GM21367 (cell line): ENCODE measurements around the gene SNRPA.
"Not testable (repeated sequence)": the region's sequence is repeated elsewhere in the genome, so short reads cannot be mapped to it uniquely, and the experiment has no call there.

Experiments
- ATAC-seq: cut with Tn5 transposase; IDR thresholded peaks from one replicate; pipeline ENCODE4 v1.9.1; 2021; ENCODE audit not compliant: unreplicated experiment

The SNRPA gene

DNA sequence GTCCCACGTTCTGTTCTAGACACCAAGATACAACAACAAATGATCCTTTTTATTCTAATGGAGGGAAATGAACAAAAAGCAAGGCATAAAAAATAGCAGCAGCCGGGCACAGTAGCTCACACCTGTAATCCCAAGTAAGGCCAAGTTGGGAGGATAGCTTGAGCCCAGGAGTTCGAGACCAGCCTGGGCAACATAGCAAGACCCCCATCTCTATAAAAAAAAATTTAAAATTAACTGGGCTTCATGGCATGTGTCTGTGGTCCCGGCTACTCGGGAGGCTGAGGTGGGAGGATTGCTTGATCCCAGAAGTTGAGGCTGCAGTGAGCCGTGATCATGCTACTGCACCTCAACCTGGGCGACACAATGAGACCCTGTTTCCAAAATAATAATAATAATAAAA, 25.4 kb downstream of the SNRPA start:
- no peak for ATAC-seq

DNA sequence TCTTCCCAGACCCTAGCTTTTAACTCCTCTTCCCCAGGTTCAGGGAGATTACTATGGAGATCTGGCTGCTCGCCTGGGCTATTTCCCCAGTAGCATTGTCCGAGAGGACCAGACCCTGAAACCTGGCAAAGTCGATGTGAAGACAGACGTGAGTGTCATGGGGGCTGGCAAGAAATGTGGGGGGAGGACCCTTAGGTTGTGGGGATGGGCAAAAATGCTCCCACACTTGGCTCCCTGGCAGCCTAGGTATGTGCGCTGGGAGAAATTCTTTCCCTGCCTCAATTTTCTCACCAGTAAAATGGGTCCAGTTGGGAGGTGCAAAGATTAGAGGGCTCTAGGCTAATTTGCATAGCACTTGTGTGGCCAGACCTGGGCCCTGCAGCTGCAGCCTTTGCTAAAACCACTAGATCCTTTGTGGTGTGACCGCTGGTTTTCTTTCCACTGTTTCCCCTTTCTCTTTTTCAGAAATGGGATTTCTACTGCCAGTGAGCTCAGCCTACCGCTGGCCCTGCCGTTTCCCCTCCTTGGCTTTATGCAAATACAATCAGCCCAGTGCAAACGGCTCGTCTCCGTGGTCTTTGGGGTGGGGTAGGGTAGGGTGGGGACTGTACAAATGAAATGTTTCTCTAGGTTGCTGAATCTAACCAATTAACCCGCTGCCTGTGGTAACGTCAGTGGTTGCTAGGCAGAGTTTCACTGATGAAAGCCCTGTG, 26.1 kb downstream of the SNRPA start:
- ATAC-seq, result peak; percentile 52

DNA sequence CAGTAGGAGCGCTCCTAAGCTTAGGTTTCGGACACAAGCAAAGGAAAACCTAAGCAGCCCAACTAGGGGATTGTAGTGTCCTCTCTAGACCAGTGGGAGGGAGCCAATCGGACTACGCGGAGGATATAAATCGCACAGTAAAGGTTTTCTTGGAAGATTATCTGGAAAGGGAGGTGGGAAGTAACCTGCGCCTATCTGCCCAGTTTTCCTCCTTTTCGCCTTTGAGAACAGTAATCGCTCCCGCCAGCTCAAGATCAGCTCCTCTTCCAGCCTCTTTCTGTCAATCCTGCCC, 26.6 kb downstream of the SNRPA start:
- ATAC-seq, result no peak

DNA sequence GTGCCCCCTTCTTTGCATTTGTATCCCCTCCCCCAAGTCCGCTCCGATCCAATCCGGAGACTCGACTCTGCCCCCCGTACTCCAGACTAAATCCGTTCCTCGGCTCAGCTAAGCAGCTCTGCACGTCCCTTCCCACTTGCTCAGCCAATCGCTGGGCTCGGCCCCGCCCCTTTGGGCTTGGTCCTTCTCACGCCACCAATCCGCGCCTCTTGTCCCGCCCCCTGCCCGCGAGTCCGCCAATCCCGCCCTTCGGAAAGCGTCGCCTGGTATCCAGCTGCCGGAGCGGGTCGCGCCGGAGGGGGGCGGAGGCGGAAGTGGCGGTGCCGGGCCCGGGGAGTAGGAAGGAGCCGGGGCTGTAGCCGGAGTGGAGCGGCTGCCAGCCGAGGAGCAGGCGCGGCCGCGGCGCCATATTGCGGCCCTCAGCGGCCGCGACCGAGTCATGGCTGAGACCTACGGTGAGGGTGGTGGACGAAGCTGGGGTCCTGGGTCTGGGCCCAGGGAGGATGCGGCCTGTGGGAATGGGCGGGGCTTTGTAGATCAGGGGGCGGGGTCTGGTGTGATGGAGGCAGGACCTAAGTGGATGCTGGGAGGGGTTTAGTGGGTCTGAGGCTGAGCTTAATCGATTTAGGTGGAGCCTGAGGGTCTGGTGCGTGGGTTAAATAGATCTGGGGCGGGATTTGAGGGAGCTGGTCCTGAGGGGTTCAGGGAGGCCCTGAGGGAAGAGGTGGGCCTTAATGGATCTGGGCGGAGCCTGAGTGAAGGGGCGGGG, 27.1 kb downstream of the SNRPA start, which contains the start of gene RAB4B:
Gene RAB4B, plus strand, starts transcription at position 311 of the 769 bp plus-strand sequence. Its CDS starts 129 bp downstream, at position 440.
- peak; percentile 48 for ATAC-seq

DNA sequence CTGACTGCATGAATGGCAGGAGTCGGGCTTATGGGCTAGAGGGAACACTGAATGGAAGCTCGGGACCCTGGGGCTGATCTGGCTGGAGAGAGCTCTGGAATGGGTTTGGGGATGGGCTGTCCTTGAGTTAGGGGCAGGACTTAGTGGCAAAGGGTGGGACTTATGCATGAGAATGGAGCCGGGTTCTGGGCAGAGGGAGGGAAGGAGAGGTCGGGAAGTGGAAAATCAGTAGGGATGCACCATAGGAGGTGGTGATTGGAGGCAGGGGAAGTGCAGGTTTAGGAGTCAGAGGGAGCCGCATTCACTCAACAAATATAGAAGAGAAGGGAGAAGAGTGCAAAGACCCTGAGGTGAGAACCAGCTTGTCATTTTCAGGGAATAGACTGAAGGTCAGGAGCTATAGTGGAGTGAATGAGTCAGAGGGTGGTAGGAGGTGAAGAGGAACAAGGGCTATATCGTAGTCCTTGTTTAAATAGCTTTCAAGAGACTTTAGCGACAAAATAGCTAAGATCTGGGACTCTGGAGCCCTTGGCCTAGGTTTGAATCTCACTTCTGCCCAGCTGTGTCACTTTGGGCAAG, 27.8 kb downstream of the SNRPA start:
- no peak for ATAC-seq

DNA sequence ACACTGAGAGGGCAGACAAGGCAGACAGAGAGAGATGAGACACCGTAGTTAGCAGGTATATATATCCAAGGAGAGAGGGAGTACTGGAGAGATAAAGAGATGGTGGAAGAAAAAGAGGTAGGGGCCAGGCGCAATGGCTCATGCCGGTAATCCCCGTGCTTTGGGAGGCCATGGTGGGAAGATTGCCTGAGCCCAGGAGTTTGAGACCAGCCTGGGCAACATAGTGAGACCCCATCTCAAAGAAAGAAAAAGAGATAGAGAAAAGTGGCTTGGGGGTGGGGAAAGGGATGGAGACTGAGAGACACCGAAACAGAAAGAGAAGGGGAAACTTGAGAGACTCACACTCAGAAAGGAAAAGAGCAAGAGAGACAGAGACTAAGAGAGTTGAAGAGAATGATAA, 29.6 kb downstream of the SNRPA start:
- no peak for ATAC-seq

DNA sequence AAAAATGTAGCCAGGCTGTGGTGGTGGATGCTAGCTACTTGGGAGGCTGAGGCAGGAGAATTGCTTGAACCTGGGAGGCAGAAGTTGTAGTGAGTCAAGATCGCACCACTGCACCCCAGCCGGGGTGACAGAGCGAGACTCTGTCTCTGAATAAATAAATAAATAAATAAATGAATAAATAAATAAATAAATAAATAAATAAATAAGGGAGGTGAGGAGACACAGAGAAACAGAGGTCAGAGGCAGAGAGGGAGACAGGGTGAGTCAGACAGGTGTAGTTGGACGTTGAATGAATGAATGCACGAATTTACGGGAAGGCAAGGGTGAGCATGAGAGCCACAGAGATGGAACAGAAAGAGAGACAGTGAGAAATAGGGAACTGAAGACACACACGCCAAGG, 30.1 kb downstream of the SNRPA start:
- ATAC-seq, result no peak

DNA sequence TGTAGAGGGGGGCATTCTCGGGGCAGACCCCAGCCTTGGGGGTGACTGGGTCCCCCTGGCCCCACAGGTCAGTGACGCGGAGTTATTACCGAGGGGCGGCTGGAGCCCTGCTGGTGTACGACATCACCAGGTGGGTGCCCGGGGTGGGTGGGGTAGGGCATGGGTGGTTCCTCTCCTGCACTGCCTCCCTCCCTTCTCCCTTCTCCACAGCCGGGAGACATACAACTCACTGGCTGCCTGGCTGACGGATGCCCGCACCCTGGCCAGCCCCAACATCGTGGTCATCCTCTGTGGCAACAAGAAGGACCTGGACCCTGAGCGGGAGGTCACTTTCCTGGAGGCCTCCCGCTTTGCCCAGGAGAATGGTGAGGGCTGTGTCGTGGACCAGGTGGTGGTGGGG, 32.7 kb downstream of the SNRPA start:
- no peak for ATAC-seq

DNA sequence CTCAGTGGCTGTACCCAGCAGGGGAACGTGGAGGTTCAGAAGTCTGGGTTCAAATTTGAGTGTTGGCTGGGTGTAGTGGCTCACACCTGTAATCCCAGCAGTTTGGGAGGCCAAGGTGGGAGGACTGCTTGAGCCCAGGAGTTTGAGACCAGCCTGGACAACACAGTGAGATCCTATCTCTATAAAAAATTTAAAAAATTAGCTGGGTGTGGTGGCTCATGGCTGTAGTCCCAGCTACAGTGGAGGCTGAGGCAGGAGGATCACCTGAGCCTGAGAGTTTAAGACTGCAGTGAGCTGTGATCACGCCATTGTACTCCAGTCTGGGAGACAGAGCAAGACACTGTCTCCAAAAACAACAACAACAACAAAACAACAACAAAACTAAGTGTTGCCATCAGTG, 33.1 kb downstream of the SNRPA start:
- ATAC-seq, result not testable (repeated sequence)

DNA sequence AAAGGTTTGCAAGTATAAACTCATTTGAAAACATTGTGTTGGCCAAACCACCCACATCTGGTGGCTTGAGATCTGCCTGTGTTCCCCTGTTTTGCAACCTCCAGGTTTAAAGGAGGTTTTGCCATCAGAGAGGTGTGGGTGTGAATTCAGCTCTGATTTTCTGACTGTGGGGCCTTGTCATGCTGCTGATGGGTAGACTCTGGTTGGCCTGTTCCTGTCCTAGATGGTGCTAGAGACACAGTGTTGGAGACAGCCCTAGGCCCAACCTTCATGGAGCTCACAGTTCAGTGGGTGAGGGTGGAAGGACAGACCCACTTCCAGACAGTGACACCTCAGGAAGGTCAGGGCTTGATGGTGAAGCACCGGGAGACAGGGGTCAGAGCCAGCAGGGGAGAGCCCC, 34.5 kb downstream of the SNRPA start:
- no peak for ATAC-seq

DNA sequence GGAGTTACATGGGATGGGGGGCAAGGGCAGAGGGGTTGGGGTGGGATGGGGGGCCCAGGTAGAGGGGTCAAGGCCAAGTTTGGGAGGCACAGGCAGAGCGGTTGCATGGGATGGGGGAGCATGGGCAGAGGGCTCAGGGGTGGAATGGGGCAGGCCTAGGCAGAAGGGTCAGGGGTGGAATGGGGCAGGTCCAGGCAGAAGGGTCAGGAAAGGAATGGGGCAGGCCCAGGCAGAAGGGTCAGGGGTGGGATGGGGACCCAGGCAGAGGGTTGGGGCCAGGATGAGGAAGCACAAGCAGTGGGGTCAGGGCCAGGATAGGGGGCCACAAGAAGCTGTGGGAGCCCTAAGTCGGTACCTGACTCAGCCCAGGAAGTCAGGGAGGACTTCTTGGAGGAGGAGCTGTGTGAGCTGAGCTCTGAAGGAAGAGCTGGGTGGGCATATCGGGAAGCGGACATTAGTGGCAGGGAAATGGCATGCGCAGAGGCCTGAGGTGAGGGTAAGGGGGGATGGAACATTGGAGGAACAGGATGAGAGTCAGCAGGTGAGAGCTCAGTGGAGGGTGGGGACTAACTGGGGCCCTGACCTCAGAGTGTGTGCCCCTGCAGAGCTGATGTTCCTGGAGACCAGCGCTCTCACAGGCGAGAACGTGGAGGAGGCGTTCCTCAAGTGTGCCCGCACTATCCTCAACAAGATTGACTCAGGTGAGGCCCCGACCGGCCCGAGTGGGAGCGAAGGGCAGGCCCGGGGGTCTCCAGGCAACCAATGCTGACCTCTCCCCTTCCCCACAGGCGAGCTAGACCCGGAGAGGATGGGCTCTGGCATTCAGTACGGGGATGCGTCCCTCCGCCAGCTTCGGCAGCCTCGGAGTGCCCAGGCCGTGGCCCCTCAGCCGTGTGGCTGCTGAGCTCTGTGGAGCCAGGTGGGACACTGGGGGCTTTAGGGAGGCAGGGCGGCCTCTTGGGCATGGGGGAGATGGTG, 35.3 kb downstream of the SNRPA start:
- no peak for ATAC-seq

DNA sequence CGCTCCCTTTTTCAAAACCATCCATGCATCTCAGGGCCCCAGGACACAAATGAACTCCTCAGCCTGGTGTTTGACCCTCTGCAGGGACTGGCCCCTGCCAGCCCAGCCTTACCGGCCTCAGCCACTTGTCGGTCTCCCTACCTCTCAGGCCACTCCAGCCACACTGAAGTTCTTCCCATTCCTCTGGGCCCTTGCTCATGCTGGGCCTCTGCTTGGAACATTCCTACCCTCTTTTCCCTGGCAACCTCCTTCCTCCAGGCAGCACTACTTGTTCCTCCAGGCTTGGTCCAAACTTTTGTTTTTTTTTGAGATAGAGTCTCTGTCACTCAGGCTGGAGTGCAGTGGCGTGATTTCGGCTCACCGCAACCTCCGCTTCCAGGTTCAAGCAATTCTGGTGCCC, 40.3 kb downstream of the SNRPA start:
- ATAC-seq, result no peak

DNA sequence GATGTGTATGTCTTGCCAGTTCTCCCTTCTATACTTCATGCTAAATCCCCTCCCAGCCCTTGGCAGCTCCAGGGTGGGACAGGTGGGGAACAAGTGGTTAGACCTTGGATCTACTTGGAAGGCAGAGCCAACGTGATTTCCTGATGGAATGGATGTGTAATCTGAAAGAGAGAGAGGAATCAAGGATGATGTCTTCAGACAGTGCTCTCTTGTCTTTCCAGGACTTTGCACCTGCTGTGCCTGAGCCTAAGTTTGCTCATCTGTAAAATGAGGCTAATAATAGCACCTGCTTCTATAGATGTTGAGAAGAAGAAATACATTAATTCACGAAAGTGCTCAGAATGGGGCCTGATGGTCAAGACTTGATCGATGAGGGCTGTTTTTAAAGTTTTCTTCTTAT, 41.0 kb downstream of the SNRPA start:
- ATAC-seq, result no peak

DNA sequence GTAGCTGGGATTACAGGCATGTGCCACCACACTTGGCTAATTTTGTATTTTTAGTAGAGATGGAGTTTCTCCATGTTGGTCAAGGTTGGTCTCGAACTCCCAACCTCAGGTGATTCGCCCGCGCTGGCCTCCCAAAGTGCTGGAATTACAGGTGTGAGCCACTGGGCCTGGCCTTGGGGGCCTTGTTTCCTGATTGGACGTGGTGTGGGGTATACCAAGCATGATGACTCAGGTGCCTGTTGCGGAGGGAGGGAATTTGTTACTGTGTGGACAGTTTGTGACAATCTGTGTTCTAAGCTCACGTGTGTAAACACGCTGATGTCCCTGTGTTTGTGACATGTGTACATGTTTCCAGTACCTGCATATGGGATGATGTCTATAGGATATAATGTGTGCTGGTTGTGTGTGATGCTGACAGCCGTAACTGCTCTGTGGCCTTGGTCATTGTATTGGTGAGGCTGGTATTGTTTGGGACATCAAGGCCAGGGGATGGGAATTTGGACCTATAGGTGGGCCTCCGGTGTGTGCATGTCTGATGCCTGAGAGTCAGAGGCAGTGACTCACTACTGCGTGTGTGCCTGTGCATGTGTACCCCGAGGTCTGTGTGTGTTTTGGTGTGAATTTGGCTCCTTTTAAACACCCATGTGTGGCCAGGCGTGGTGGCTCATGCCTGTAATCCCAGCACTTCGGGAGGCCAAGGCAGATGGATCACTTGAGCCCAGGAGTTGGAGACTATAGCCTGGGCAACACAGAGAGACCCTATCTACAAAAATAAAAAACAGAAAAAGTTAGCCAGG, 46.4 kb downstream of the SNRPA start:
- no peak for ATAC-seq

DNA sequence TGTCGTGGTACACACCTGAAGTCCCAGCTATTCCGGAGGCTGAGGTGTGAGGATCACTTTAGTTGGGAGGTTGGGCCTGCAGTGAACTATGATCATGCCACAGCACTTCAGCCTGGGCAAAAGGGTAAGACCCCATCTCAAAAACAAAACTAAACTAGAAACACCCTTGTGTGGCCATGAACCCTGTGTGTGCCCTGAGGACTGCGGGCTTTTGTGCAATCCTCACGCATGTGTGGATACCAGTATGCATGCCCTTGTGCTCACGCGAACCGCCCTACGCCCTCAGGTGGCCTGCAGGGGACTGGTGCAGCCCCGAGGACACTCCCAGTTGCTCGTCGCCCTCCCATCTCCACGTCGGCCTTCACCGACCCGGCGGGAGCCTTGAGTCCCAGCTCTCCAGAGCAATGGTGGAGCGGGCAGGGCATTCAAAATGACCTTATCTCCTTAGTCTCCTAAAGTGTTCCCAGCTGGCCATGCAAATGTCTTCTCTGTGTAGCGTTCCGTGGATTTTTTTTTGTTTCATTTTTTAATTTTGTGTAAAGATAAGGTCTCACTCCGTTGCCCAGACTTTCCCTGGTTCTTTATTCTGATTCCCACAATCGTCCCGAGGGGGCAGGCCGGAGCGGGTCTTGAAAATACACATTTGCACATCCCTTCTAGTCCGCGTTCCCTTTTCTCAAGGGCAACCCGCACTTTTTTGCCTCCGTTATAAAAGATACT, 47.1 kb downstream of the SNRPA start:
- peak; percentile 23 for ATAC-seq

DNA sequence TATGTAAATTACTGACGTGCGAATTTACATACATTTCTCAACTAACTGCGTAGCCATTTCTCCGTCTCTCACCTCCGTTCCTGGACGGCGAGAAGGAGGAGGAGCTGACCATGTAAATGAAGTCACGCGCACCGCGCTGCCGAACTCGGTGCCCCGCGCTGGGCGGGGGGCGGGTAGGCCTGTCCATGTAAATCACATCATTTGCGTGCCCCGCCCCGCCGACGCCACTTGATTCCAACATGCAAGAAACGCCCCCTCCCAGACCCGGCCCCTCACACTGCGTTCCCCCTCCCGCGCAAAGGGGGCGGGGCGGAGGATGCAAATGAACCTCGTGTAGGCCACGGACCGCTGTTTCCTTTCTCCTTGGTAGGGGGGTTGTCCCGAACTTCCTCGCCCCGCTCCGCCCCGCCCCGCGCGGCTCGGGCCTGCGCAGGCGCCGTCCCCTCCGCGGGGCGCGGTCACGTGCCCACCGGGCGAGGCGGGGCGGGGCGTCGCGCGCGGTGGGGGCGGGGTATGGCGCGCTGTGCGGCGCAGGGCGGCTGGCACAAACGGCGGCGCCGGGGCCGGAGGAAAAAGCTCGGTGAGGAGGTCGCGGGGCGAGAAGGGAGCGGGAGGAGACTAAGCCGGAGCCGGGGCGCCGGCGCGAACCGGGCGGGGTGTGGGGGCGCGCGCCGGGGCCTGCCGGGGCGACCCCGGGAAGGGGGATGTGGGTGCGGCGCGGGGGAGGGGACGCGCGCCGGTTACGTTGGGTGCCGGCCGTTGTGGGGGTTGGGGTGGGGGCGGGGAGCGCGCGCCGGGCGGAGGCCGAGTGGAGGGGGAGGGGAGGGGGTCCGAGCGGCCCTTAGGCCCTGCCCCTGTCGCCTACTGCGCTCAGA, 47.9 kb downstream of the SNRPA start, which contains the start of gene EGLN2:
Gene EGLN2, plus strand, starts transcription at position 509 of the 875 bp plus-strand sequence. CDS start 1,382 bp downstream, outside the sequence.
- peak; percentile 54 for ATAC-seq

DNA sequence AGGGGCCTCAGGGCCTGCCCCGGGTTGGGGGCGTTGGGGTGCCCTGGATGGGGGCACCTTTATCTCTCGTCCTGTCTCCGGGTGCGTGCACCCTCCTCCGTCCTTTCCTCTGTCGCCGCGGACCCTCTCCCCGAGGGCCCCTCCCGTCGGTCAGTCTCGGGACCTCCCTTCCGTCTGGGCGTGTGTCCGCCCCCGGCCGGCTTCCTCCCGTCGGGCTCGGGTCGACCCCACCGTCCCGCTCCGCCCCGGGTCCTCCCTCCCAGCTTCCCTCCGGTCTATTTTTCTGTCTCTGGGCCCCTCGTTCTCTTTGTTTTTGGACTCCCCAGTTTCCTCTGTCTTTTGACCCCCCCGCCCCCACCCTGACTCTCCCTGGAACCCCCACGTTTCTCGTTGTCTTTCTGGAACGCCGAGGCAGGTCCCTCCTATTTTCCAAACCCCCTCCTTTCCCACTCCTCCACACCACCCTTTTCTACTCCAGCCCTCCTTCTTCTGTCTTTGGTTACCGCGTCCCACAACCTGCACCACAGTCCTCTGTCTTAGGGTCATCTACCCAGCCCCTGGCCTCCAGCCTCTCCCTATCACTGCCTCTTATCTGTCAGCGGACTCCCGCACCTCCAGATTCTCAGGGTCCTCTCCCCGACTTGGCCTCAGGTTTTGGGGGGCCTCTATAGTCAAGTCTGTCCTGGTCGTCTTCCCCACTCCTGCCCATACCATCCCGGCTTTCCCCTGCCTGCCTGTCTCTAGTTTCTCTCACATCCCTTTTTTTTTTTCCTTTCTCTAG, 48.7 kb downstream of the SNRPA start:
- no peak for ATAC-seq
